Measurements from ENCODE around the gene ELF1. TPM values are rescaled to one million over a fixed set of nuclear protein-coding genes. Genes with fewer than 3 reads are reported as not detected.

The ELF1 gene
- total RNA-seq (100 to 1,000 TPM; 117 to 193 (median 180) TPM), polyA plus RNA-seq (100 to 1,000 TPM; 134 to 142 TPM), total RNA-seq (360 reads per million, percentile 97 among the genes with 10 or more reads in this experiment)

DNA sequence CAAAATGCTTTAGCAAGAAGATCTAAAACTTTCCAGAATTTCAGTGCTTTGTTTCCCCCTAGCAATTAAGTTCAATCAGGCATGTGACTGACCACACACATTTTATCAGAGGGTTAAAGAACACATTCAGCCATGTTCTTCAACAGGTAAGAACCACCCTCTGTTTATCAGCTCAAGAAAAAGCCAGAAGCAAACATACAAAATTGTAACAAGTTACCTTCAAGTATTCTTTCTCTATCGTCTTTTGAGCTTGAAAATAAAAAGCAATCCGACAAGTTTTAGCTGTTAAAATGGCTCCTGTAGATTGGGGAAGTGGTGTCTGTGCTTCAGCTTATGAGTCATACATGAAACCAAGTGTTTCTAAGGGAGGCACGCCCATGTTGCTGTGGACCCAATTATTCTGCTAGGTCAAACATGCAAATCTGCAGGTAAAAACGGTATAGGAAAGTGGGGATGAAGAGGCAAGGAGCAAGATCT is at the start of gene ELF1:
TSS of gene ELF1 (minus strand) at position 306 of the 477 bp plus-strand sequence. CDS start 37,262 bp downstream, outside the sequence.
- no peaks in the 10 kb centered on the region for H3K27me3 Mint-ChIP-seq
- peak within 1 kb of the TSS; percentile 93 for H3K27ac ChIP-seq (ENCODE audit: low read depth, low read length)
- ChIA-PET CTCF (interaction anchor here (0.8 to 4.7 kb wide), 5 partner anchors 36 to 45 kb away, joined by 3 to 24 read pairs (median 5); partner anchors contain the start of gene WBP4), POLR2A (interaction anchor here (0.6 to 8.1 kb wide), 21 partner anchors 9 to 242 kb away, joined by 3 to 71 read pairs (median 6); partner anchors contain the start of gene WBP4)
- ATAC-seq (peak; percentile 93), DNase-seq (peak in 8 of 9 donors; percentile 35 to 83 (median 75))
- H3K9me3 ChIP-seq (ENCODE audit: control insufficient read depth in 2 of 3, low read length in 3 of 3), result no peaks in the 10 kb centered on the region
- H3K4me3 Mint-ChIP-seq, result peak within 1 kb of the TSS; percentile 79 to 94 (median 90)
- peaks cover 0 to 24% (median 0%) of the 10 kb centered on the region in 5 donors for H3K36me3 Mint-ChIP-seq
- H3K4me1 Mint-ChIP-seq, result peaks cover 29 to 61% (median 50%) of the 10 kb centered on the region in 7 donors
- no peaks in the 10 kb centered on the region for H3K27me3 ChIP-seq (ENCODE audit: control insufficient read depth in 2 of 2, insufficient read depth in 2 of 2, low read length in 2 of 2)
- intact Hi-C loops (cut with micrococcal nuclease), result loop anchor here (1.0 to 10.0 kb wide), 14 partner anchors 10 to 898 kb away; partner anchors contain the start of genes FOXO1 (in 2 of the 2), WBP4 (in 2 of the 2) and KBTBD6 (in 1 of the 2)
- H3K36me3 ChIP-seq (ENCODE audit: control insufficient read depth in 2 of 3, insufficient read depth in 3 of 3, low read length in 3 of 3), result no peaks in the 10 kb centered on the region
- H3K4me1 ChIP-seq (ENCODE audit: control insufficient read depth in 2 of 2, insufficient read depth in 2 of 2, low read length in 2 of 2), result peaks cover 14 to 22% of the 10 kb centered on the region in 2 donors
- peak within 1 kb of the TSS; percentile 76 for H3K4me3 ChIP-seq (ENCODE audit: low read length)
- H3K9me3 Mint-ChIP-seq, result peaks cover 0 to 2% (median 0%) of the 10 kb centered on the region in 11 donors
- peak within 1 kb of the TSS; percentile 90 to 98 (median 96) for H3K27ac Mint-ChIP-seq

DNA sequence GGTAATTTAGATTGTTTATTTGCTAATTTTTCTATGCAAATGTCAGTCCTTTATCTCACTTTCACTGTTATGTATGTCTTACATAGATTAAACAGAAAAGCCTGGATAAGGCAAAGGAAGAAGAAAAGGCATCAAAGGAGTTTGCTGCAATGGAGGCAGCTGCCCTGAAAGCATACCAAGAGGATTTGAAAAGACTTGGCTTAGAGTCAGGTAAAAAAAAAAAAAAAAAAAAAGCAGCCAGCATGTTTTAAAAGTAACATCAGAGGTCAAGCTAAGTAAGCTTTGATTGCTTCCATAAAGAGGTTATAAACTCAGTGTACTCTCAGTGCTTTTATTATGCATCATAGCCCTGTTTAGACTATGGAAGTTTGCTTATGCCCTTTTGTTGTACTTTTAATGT is 46.0 kb upstream of the ELF1 start:
- peaks cover 9 to 48% (median 27%) of the 10 kb centered on the region in 7 donors for H3K4me1 Mint-ChIP-seq
- Histone ChIP-seq H3K27ac (ENCODE audit: low read depth, low read length) (no peak overlapping the region), H3K36me3 (ENCODE audit: control insufficient read depth in 2 of 3, insufficient read depth in 3 of 3, low read length in 3 of 3) (peaks cover 0 to 61% (median 14%) of the 10 kb centered on the region in 3 experiments), H3K27me3 (ENCODE audit: control insufficient read depth in 2 of 2, insufficient read depth in 2 of 2, low read length in 2 of 2) (no peaks in the 10 kb centered on the region), H3K4me3 (ENCODE audit: low read length) (no peak overlapping the region), H3K4me1 (ENCODE audit: control insufficient read depth in 2 of 2, insufficient read depth in 2 of 2, low read length in 2 of 2) (peaks cover 0 to 5% of the 10 kb centered on the region in 2 donors), H3K9me3 (ENCODE audit: control insufficient read depth in 2 of 3, low read length in 3 of 3) (no peaks in the 10 kb centered on the region)
- ChIA-PET POLR2A (interaction anchor here (0.8 kb wide), 1 partner anchor 1052 kb away, joined by 3 read pairs; no protein-coding TSS in a partner anchor), CTCF (interaction anchor here (0.7 kb wide), 1 partner anchor 294 kb away, joined by 3 read pairs; no protein-coding TSS in a partner anchor)
- DNase-seq (no peak), ATAC-seq (no peak)
- H3K4me3 Mint-ChIP-seq, result no peak overlapping the region
- H3K27ac Mint-ChIP-seq, result peak overlapping the region in 2 of 9 donors; percentile 20 to 43
- H3K27me3 Mint-ChIP-seq, result peaks cover 0 to 10% (median 0%) of the 10 kb centered on the region in 5 donors
- peaks cover 4 to 29% (median 17%) of the 10 kb centered on the region in 5 donors for H3K36me3 Mint-ChIP-seq
- peaks cover 0 to 19% (median 0%) of the 10 kb centered on the region in 11 donors for H3K9me3 Mint-ChIP-seq
- intact Hi-C loops (cut with micrococcal nuclease), result no loop called here

DNA sequence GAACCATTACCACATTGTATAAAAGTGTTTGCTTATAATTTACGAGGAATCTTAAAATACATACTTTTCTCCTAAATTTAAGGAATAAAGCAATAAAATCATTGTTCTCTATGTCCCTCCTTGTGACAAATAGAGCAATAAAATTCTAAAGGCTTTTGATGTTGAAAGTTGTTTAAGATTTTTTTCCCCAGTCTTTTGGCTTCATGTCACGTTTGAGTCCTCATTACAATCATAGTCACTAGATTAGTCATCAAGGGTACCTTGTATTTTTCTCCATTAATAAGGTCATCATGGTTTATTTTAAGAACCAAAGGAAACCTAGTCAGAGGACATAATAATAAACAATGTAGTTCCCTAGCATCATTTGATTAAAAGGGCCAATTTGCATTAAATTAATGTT is 45.4 kb upstream of the ELF1 start:
- ChIA-PET POLR2A (interaction anchor here (0.8 kb wide), 1 partner anchor 1053 kb away, joined by 3 read pairs; no protein-coding TSS in a partner anchor), CTCF (interaction anchor here (0.5 to 0.7 kb wide), 2 partner anchors 295 to 1381 kb away, joined by 3 to 4 read pairs; no protein-coding TSS in a partner anchor)
- Mint-ChIP-seq H3K4me1 (peaks cover 12 to 53% (median 31%) of the 10 kb centered on the region in 7 donors), H3K27me3 (peaks cover 0 to 10% (median 0%) of the 10 kb centered on the region in 5 donors), H3K4me3 (no peak overlapping the region), H3K27ac (peak overlapping the region in 1 of 9 donors; percentile 46), H3K36me3 (peaks cover 4 to 26% (median 15%) of the 10 kb centered on the region in 5 donors), H3K9me3 (peaks cover 0 to 19% (median 0%) of the 10 kb centered on the region in 11 donors)
- Histone ChIP-seq H3K4me3 (ENCODE audit: low read length) (no peak overlapping the region), H3K27ac (ENCODE audit: low read depth, low read length) (no peak overlapping the region), H3K4me1 (ENCODE audit: control insufficient read depth in 2 of 2, insufficient read depth in 2 of 2, low read length in 2 of 2) (peaks cover 0 to 5% of the 10 kb centered on the region in 2 donors), H3K9me3 (ENCODE audit: control insufficient read depth in 2 of 3, low read length in 3 of 3) (no peaks in the 10 kb centered on the region), H3K36me3 (ENCODE audit: control insufficient read depth in 2 of 3, insufficient read depth in 3 of 3, low read length in 3 of 3) (peaks cover 0 to 55% (median 8%) of the 10 kb centered on the region in 3 experiments), H3K27me3 (ENCODE audit: control insufficient read depth in 2 of 2, insufficient read depth in 2 of 2, low read length in 2 of 2) (no peaks in the 10 kb centered on the region)
- DNase-seq (no peak), ATAC-seq (no peak)
- intact Hi-C loops (cut with micrococcal nuclease), result loop anchor here in 1 of 2 donors (5.0 kb wide), 1 partner anchor 588 kb away; no protein-coding TSS in a partner anchor

DNA sequence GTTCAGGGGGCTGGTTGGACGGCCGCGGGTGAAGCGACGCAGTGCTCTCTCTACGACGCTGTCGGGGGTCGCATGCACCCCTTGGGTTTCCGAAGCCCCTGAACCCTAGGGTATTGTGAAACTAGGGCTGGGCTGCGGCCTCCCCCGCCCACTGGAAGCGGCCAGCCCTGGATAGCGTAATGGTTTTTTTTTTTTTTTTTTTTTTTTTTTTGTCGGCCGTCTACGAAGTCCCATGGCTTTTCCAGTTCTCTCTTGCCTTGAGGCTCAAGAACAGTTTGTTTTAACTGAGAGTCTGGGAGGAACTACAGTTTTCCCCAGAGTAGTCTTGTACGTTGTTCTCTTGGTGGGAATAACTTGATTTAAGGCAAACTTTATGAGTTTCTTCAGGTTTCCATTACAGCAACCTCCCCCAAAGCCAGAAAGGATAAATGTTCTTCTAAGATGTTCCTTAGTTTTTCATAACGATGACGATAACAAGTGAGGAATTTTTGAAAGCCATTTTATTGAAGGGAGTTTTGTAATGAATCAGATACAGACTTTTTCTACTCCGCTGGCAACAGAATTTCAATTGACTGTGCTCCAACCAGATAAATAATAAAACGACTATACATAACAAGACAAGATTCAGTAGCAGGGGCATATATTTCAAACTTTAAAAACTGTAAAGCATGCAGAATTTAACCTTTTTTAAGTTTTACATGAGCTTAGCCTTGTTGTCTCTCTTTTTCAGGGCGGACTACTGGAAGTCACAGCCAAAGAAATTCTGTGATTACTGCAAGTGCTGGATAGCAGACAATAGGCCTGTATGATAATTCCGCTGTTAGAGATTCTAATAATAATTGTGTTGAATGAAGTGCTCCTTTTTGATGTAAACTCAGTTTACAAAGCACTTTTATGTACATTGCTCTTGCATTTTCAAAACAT is 43.1 kb upstream of the ELF1 start:
- H3K36me3 Mint-ChIP-seq, result peaks cover 3 to 14% (median 12%) of the 10 kb centered on the region in 5 donors
- DNase-seq (peak in 2 of 9 donors; percentile 23 to 26), ATAC-seq (peak; percentile 12)
- Histone ChIP-seq H3K27me3 (ENCODE audit: control insufficient read depth in 2 of 2, insufficient read depth in 2 of 2, low read length in 2 of 2) (no peaks in the 10 kb centered on the region), H3K27ac (ENCODE audit: low read depth, low read length) (peak overlapping the region; percentile 77), H3K9me3 (ENCODE audit: control insufficient read depth in 2 of 3, low read length in 3 of 3) (no peaks in the 10 kb centered on the region), H3K4me3 (ENCODE audit: low read length) (peak overlapping the region; percentile 74), H3K36me3 (ENCODE audit: control insufficient read depth in 2 of 3, insufficient read depth in 3 of 3, low read length in 3 of 3) (peaks cover 0 to 38% (median 3%) of the 10 kb centered on the region in 3 experiments), H3K4me1 (ENCODE audit: control insufficient read depth in 2 of 2, insufficient read depth in 2 of 2, low read length in 2 of 2) (peaks cover 0 to 5% of the 10 kb centered on the region in 2 donors)
- peaks cover 0 to 19% (median 0%) of the 10 kb centered on the region in 11 donors for H3K9me3 Mint-ChIP-seq
- H3K4me3 Mint-ChIP-seq, result peak overlapping the region; percentile 97 to 100 (median 99)
- intact Hi-C loops (cut with micrococcal nuclease), result loop anchor here (1.0 to 5.0 kb wide), 17 partner anchors 43 to 1209 kb away; partner anchors contain the start of genes ELF1 (in 2 of the 2), KBTBD6 (in 2 of the 2), MRPS31 (in 2 of the 2) and MTRF1 (in 2 of the 2)
- H3K4me1 Mint-ChIP-seq, result peaks cover 28 to 73% (median 52%) of the 10 kb centered on the region in 7 donors
- ChIA-PET CTCF (interaction anchor here (0.7 kb wide), 1 partner anchor 12 kb away, joined by 4 read pairs; no protein-coding TSS in a partner anchor), POLR2A (interaction anchor here (0.6 to 5.7 kb wide), 9 partner anchors 12 to 292 kb away, joined by 3 to 71 read pairs (median 11); partner anchors contain the start of genes ELF1 and MRPS31)
- peaks cover 0 to 10% (median 0%) of the 10 kb centered on the region in 5 donors for H3K27me3 Mint-ChIP-seq
- peak overlapping the region; percentile 95 to 100 (median 100) for H3K27ac Mint-ChIP-seq

DNA sequence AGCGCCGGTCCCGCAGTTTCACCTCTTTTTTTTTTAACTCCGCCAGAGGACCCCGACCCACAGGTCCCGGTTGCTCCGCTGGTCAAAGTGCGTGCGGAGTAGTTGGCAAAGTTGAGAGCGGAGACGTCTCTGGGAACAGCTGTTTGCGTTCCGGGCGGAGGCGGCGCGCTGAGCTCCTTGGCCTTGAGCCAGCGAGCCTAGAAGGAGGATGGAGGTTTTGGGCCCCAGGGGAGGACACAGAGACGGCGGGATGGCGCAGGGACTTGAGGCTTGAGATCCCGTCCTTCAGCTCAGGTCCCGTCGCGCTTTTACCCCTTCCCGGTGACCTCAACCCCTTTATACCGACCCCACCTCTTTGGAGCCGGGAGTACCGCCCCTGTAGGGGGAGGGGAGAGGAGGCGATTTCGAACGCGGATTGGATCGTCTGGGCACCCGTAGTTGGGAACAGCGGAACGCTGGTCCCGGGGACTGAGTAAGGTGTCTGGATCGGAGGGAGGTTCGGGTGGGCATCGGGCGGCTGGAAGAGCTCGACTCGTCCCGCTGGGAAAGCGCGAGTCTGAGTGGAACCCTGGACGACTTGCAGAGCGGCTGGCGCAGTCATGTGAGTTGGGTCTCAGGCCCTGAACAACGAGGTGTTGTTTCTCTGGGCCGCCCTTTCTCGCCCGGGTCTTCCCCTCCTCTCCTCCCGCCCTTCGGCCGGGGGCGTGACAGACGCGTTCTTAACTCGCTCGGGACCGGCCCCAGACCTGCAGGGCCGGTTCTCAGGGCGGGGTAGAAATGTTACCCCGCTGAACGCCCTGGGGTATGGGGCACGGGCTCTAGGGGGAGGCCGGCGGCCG is 42.2 kb upstream of the ELF1 start, which contains the start of gene WBP4:
TSS of gene WBP4 (plus strand) at position 435 of the 839 bp plus-strand sequence. CDS start at position 600, 165 bp downstream.
- H3K4me1 Mint-ChIP-seq, result peaks cover 33 to 82% (median 59%) of the 10 kb centered on the region in 7 donors
- peaks cover 0 to 14% (median 9%) of the 10 kb centered on the region in 5 donors for H3K36me3 Mint-ChIP-seq
- ATAC-seq (peak; percentile 78), DNase-seq (peak; percentile 81 to 94 (median 90))
- Histone ChIP-seq H3K27ac (ENCODE audit: low read depth, low read length) (peak within 1 kb of the TSS; percentile 77), H3K9me3 (ENCODE audit: control insufficient read depth in 2 of 3, low read length in 3 of 3) (no peaks in the 10 kb centered on the region), H3K4me1 (ENCODE audit: control insufficient read depth in 2 of 2, insufficient read depth in 2 of 2, low read length in 2 of 2) (peaks cover 0 to 5% of the 10 kb centered on the region in 2 donors), H3K27me3 (ENCODE audit: control insufficient read depth in 2 of 2, insufficient read depth in 2 of 2, low read length in 2 of 2) (no peaks in the 10 kb centered on the region), H3K4me3 (ENCODE audit: low read length) (peak within 1 kb of the TSS; percentile 74), H3K36me3 (ENCODE audit: control insufficient read depth in 2 of 3, insufficient read depth in 3 of 3, low read length in 3 of 3) (peaks cover 0 to 30% (median 3%) of the 10 kb centered on the region in 3 experiments)
- H3K9me3 Mint-ChIP-seq, result peaks cover 0 to 19% (median 0%) of the 10 kb centered on the region in 11 donors
- peak within 1 kb of the TSS; percentile 95 to 100 (median 100) for H3K27ac Mint-ChIP-seq
- ChIA-PET POLR2A (interaction anchor here (0.7 to 5.7 kb wide), 21 partner anchors 9 to 1931 kb away, joined by 3 to 71 read pairs (median 4); partner anchors contain the start of genes DGKH, ELF1, EPSTI1 and MRPS31), CTCF (interaction anchor here (0.5 to 2.1 kb wide), 9 partner anchors 13 to 1124 kb away, joined by 3 to 6 read pairs (median 4); partner anchors contain the start of gene ELF1)
- H3K27me3 Mint-ChIP-seq, result peaks cover 0 to 10% (median 0%) of the 10 kb centered on the region in 5 donors
- peak within 1 kb of the TSS; percentile 97 to 100 (median 99) for H3K4me3 Mint-ChIP-seq
- intact Hi-C loops (cut with micrococcal nuclease), result loop anchor here (1.0 to 5.0 kb wide), 17 partner anchors 42 to 1210 kb away; partner anchors contain the start of genes ELF1 (in 2 of the 2), KBTBD6 (in 2 of the 2), MRPS31 (in 2 of the 2) and MTRF1 (in 2 of the 2)

All from naive thymus-derived CD4-positive, alpha-beta T cell (primary cell).